HG02852 (cell line): ENCODE data around the gene RAB3B.
"Not testable (repeated sequence)": the region's sequence is repeated elsewhere in the genome, so short reads cannot be mapped to it uniquely, and the experiment has no call there.

ENCODE experiments used
- ATAC-seq: cut with Tn5 transposase; IDR thresholded peaks from one replicate; pipeline ENCODE4 v1.9.1; 2021; ENCODE audit warnings: mild to moderate bottlenecking, moderate library complexity; ENCODE audit not compliant: unreplicated experiment

The RAB3B gene

DNA sequence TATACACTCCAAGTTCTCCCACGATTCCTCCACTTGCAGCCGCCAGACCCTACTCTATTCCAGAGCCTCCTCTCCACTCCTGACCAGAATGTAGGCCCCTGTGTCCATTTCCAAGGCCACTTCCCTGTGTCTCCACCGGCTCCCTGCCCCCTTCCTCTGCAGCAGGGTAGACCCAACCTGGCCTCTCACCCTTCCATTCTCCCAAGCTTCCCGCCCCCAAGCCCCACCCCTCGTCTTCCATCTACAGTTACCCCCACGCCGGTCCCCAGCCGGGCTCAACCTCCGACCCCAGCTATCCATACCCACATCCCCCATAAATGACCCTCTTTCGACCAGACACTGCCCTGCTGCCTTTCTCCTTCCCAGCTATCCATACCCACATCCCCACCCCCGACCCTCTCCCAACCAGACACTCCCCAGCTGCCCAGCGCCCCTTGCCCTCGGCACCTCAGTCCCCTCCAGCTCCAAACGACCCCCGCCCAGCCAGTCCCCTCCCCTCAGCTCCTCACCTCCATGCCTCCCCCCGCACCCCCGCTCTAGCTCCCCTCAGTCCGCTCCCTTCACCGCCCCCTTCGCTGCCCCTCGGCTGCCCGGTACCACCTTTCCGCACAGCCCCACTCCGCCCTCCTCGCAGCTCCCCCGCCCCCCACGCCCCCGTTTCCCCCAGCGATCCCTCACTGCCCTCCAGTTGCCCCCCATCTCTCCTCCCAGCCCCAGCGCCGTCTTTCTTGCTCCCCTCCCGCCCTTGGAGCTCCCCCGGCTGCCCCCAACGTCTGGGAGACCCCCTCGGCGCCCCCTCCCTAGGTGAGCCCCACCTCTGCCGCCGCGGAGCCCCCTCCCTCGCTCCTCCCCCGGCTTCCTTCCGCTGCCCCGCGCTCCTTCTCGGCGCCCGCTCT lies 670 bp downstream of the RAB3B start:
- no peak for ATAC-seq

DNA sequence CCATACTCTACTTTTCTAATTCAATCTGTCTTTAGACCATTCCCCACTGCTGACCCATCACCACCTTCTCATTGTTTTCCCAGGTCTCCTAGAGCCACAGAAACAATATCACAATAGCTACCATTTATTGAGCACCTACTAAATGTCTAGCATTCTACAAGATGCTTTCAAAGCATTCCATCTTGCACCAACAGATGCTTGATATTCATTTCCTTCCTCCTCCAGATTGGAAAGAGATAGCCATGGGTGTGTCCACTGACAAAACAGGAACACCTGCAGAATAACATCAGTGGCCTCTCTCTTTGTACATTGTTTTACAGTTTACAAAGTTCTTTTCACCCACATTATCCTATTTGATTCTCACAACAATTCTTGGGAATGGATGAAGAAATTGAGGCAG lies 2.2 kb downstream of the RAB3B start:
- ATAC-seq = no peak

DNA sequence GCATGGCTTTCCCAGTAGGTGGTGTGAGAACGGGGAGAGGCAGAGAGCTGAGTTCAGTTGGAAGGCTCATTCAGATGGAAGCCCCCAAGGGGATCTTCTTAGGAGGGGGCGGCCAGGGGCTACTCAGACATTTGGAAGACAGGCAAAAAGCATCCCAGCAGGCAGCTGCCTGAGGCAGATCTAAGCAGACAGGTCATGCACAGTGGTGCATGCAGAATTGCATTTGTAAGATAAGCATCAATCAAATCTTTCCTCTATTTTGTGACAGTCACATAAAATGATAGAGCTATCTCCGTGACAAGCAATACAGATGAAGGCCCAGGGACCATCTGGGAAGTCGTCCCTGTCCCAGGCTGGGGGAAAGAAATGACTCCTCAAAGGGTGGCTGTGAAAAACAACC lies 3.8 kb downstream of the RAB3B start:
- ATAC-seq = no peak

DNA sequence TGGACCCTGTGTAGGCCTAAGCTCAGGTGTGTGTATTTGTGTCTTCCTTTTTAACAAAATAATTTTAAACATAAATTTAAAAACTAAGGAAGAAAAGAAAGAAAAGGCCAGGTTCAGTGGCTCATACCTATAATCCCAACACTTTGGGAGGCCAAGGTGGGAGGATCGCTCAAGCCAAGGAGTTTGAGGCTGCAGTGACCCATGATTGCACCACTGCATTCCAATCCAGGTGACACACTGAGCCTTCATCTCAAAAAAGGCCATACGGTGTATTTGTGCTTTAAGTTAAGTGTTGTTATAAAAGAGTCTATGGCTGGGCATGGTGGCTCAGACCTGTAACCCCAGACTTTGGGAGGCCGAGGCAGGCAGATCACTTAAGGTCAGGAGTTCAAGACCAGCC lies 8.3 kb downstream of the RAB3B start:
- no peak for ATAC-seq

DNA sequence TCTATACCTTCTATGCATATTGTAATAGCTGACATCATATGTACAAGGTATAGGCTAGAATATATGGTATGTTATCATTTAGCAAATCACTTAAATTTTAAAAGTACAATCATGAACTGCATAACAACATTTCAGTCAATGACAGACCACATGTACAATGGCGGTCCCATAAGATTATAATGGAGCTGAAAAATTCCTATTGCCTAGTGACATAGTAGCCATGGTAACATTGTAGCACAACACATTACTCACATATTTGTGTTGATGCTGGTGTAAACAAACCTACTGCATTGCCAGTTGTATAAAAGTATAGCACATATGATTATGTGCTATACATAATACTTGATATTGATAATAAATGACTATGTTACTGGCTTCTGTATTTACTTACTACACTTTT lies 8.9 kb downstream of the RAB3B start:
- no peak for ATAC-seq

DNA sequence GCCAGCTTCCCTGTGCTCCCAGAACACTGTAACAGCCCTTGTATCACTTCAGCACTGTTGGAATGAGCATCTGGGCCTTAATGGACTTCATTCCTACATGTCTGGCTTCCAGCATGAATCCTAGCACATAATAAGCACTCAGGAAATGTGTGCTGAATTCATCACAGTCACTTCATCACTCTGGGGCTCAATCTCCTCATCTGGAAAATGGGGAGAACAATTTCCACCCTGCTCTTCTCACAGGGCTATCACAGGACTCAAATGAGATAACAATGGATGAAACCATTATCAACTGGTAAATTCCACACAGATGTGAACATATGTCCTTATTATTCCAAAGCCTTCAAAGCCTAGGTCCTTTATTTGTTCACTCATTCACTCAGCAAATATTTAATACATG lies 12.4 kb downstream of the RAB3B start:
- no peak for ATAC-seq

DNA sequence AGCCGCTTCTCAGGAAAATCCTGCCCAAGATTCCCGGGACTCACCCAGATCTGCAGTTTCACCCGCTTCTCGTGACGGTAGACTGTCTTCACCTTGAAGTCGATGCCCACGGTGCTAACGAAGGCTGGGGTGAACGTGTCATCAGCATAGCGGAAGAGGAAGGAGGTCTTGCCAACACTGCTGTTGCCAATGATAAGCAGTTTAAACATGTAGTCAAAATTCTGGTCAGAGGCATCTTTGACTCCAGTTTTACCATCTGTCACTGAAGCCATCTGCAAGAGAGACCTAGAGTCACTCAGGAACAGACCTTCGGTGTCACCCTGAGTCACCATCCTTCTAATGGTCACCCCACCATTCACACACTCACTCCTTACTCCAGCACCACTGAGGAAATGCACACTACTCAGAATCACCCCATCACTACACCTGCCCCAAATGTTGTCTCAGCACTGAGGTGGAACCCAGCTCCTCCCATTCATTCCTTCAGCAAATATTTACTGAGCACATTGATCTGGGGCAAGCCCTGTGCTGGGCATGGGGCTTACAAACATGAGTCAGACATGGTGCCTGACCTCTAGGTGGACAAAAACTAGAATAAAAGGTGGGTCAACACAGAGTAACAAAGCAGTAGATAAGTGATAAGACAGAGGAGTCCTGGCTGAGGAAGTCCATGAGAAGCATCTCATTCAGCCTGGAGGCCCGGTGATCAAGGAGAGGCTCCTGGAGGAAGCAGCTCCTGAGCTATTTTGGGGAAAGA lies 13.5 kb downstream of the RAB3B start:
- ATAC-seq = no peak

DNA sequence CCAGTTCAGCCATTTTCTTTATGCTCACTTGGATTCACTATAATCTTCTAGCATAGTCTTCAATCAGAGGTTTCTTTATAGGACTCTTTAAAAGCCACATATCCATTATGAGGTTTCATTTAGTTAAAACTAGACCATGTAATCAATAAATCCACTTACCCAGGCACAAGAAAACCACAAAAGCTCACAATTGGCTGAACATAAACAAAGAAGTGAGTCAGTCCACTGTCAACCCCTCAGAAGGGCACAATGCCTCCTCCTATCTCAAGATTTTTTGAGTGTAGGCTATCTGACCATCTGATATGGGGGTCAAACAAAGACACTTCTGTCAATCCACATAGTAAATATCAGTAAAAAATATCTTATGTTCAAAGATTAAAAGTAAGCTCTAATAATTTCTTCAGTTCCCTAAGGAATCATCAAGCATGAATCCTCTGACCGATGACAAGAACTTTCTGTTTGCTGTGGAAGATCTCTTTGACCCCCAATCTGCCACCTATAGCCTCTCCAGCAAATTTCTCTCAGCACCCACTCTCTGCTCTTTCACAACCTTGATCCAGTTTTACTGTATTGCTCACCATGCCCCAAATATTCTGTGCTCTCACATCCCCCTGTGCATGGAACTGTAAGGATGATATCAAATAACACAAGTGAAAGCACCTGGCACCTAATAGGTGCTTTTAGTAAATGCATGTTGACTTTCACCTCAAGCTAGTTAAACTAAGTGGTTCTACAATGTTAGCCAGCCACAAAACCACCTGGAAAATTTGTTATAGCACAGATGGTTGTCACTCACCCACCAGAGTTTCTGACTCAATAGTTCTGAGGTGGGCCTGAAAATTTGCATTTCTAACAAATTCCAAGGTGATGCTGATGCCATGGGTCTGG lies 16.7 kb downstream of the RAB3B start:
- ATAC-seq = no peak

DNA sequence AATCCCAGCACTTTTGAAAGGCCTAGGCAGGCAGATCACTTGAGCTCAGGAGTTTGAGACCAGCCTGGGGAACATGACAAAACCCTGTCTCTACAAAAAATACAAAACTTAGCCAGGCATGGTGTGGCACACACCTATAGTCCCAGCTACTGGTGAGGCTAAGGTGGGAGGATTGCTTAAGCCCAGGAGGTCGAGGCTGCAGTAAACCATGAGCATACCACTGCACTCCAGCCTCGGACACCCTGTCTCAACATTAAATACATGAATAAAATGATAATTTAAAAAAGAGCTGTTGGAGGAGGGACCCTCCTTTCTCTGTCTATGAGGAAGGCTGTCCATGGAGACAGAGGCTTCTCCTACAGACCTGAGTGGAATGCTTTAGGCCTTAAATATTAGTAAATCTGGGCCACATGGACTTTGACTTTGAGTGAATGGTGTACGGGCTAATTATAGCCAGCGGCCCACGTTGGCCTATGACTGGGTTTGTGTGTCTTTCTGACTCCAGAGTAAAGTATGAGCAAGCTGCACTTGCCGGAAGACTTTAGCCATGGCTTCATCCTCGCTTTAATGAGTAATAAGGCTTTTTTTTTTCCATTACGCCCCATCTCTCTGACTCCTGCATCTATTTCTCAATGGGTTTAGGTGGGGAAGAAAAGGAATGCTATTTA lies 21.3 kb downstream of the RAB3B start:
- no peak for ATAC-seq

DNA sequence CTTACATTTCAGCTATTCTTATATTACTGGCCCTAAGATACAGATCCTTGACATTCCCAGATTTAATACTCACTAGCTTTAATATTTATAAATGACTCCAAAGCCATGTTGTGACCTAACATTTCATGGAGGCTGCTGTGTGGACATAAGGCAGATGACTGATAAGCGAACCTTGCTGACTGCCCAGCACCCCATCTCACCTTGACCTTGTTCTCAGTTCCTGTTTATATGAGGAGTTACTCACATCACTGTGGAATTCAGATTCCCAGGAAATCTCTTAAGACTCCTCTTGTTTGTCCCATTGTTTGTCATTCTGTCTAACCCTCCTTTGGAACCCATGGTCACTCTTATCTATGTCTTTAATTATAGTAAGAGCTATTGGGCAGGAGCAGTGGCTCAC lies 21.9 kb downstream of the RAB3B start:
- no peak for ATAC-seq

DNA sequence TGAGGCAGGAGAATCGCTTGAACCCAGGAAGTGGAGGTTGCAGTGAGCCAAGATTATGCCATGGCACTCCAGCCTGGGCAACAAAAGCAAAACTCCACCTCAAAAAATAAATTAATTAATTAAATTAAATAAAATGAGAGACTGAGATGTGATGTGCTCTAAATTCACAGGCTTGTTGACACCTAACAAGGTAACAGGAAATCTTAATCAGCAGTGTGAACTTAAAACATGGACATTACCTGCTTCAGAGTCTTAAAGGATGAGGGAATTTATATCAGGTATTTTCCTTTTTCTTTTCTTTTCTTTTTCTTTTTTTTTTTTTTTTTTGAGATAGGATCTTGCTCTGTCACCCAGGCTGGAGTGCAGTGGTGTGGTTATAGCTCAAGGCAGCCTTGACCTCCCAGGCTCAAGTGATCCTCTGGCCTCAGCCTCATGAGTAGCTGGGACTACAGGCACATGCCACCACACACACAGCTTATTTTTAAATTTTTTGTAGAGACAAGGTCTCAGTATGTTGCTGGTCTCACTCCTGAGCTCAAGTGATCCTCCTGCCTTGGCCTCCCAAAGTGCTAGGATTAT lies 23.2 kb downstream of the RAB3B start:
- ATAC-seq = not testable (repeated sequence)

DNA sequence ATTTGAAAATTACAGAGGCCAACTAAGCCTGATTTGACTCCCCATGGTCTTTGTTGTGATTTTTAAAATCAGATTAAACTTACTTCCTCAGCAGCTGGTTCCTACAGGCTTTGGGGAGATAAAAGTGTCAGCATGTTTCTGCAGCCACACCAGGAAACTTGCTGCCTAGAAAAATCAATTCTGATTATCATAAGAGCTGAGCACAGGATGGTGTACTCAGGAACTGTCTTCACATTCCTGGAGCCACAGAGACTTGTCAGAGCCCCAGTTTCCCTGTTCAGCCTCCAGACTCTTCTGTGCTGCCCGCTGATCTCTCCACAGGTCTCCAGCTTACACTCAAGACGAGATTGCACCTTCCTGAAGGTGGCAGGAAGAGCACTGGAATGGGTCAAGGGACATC lies 23.9 kb downstream of the RAB3B start:
- no peak for ATAC-seq

DNA sequence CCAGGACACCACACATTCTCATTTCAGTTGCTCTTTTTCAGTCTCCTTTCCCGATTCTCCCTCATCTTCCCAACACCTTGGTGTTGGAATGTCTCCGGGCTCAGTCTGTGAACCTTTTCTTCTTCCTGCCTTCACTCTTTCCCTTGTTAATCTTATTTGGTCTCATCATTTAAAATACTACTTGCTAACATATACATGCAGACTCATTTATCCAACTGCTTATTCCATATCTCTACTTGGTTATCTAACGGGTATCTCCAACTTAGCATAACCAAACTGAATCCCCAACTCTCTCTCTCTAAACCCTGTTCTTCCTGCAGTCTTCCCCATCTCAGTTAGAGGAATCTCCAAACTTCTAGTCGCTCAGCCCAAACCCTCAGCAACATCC lies 26.2 kb downstream of the RAB3B start:
- no peak for ATAC-seq

DNA sequence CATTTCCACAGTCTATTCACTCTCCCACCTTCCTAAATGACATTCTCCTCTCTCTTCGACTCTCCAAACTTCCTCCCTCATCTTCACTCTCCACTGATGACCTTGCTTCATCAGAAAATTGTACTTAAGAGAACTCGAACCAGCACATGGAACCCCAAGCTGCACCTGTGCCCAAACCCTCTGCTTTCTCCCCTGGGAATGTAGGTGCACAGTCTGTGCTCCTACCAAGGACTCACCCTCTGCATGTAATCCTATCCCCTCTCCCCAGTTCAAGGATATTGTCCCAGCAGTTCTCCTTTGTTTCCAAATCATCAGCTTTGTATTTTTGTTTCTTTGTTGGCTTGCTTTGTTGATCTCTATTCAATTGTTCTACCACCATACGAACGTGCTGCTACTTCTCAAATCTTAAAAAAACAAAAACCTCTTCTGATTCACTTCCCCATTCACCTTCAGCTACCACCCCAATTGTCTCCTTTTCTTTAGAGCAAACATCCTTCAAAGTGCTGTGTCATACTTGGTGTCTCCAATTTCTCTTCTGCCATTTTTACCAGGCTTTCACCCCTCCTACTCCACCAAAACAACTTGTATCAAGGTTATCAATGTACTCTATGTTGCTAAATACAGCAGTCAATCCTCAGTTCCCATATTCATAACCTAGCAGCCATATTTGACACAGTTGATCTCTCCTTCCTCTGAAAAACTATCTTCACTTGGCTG lies 26.8 kb downstream of the RAB3B start:
- ATAC-seq = no peak

DNA sequence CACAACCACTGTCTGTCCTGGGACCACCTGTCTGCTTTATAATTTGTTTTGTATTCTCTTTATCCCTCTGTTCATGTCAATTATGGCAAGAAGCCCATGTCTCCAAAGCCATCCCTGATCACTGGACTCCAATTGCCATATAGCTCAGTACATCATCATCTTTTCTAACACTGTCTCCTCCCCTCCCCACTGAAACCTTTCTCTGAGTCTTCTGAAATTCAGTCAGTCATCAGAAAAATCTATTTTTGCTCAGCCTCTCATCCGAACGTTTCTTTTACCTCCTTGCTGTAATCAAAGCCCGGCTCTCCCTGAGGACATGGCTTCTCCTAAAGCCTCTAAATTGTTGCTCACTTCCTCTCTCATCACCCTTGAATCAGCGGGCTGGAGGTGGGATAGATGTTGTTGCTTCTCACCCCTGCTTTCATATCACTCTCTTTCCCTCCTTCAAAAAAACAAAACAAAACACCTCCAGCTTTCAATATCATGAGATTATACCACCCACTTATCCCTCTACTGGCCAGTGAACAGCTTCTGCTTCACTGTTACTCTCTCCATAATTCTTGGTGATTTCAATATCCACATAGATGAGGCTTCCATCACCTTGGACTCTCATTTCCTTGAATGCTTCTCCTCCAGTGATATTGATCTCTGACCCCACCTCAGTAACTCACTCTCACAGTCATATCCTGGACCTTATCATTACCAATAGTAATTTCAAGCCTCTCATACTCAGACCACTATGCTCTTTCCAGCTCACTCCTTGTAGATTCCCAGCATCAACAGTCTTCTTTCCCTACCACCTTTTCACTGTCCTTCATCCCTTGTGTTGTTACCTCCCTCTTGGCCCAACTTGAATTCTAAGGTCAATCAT lies 27.8 kb downstream of the RAB3B start:
- ATAC-seq = no peak

DNA sequence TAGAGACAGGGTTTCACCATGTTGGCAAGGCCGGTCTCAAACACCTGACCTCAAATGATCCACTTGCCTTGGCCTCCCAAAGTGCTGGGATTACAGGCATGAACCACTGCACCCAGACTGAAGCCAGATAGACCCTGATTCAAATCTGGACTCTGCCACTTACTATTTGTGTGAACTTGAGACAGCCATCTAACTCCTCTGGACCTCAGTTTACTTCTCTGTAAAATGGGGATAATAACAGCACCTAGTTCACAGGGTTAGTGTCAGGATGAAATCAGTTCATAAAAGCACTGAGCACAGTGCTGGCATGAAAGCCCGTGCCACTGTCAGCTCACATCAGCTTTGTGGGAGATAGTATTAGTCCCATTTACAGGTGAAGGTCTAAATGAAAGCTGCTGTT lies 28.5 kb downstream of the RAB3B start:
- ATAC-seq = no peak

DNA sequence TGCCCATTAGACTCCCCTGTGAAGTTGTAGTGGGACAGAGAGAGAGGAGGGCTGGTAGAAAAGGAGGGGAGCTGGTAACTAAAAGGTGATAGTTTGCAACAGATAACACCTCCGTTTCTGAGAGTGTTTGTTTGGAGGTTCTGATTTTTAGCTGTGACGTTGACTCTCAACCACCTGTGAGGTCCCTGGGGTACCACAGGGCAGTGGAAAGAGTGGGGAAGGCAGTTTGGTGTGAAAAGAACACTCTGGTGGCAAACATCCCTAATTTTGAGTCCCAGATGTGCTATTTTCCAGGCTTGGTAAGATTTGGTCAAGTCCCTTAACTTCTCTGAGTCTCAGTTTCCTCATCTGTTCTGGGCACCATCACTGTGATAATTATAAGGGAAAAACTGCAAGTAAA lies 29.3 kb downstream of the RAB3B start:
- ATAC-seq = no peak

DNA sequence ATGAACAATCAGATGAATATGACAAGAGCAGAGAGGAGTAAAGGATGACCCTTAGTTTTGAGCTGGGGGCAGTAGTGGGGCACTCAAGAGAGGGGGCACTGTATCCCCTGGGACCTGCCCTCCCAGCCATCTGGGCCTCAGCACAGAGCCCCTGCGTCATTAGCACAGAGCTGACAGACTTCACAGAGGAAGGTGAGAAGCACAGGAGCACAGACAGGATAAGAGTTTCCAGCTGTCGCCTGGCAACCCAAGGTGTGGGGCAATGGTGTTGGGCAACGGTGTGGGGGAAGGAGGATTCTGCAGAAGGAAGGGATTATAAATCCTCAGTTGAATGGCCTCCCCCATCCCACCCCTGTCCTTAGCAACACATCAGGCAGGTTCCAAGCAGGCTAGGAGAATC lies 30.2 kb downstream of the RAB3B start:
- ATAC-seq = no peak

DNA sequence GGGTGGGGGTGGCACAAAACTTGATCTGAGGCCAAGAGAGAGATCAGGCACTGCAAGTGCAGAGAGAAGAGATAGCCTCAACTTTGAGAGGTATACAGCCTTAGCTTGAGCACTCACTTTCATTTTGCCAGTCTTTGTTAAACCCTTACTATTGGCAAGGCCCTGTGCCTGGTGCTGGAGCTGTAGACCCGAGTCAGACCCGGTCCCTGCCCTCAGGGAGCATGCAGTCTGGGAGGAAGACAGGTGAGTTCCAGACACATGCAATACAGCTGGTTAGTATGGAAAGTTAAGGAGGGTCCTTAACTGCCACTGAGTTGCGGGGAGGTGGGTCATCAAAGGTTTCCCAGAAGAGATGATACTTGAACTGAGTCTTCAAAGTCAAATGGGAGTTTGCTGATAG lies 31.7 kb downstream of the RAB3B start:
- ATAC-seq = no peak
